Activated CD4-positive, CD25-positive, alpha-beta regulatory T cell (primary cell): ENCODE data around the gene BLVRB.
"Not testable (repeated sequence)": the region's sequence is repeated elsewhere in the genome, so short reads cannot be mapped to it uniquely, and the experiment has no call there.

Source experiments
- DNase-seq, 4 experiments: peaks; one replicate each; lab custom pipeline; 2025; lab: John Stamatoyannopoulos, UW

The BLVRB gene

DNA sequence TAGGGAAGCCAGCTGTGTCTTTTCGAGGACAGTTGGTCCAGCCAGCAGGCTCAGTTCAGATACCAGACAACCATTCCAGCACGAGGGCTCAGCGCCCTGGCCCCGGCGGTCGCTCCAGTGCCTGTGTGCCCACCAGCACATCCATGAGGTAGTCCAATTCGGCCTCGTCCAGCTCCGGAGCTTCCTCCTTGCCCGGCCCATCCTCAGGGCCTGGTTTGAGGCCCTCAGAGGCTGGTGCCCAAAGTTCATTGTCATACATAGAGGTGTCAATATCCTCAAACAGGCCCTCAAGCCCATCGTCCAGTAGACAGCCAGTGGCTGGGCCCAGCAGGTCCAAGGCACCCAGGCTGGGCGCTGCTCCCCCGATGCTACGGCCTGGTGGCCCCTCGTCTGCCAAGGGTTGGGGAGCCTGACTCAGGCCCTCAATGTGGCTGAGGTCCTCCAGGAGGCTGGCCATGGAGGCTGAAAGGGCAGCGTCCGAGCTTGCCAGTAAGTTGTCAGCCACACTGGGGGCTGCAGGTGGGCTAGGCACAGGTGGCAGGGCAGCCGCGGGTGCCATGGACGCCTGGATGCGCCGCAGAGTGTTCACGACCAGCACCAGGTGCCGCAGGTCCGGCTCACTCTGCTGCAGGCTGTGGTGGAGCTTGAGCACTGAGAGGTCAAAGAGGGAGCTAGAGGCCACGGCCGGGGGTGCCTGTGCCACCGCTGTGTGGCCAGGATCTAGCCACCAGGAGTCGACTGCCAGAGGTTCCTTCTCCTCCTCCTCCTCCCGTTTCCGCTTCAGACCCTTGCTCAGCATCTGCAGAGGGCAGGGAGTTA lies 42.6 kb downstream of the BLVRB start:
- no peak for DNase-seq

DNA sequence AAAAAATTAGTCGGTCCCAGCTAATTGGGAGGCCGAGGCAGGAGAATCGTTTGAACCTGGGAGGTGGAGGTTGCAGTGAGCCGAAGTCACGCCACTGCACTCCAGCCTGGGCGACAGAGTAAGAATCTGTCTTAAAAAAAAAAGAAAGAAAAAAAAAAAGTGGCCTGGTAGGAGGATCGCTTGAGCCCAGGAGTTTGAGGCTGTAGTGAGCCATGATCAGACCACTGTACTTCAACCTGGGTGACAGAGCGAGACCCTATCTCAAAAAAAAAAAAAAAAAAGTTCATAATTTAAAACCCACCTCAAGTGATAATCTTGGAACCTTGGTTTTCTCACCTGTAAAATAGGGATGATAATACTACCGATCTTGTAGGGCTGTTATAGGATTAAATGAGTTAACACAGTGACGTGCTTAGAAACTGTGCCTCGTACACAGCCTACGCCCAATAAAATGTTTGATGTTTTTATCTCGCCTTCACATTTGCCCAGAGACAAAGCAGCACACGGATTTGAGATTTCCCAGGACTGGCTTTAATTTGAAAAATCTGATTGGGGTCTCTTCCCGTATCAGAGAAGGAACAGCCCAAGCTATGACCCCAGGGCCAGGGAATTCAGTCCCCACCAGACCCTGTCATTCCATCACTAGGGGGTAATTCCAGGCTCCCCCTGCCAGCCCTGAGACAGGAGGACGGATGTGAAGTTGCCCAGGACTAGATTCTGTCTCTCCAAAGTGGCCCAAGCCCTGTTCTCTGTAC lies 43.4 kb downstream of the BLVRB start:
- no peak for DNase-seq

DNA sequence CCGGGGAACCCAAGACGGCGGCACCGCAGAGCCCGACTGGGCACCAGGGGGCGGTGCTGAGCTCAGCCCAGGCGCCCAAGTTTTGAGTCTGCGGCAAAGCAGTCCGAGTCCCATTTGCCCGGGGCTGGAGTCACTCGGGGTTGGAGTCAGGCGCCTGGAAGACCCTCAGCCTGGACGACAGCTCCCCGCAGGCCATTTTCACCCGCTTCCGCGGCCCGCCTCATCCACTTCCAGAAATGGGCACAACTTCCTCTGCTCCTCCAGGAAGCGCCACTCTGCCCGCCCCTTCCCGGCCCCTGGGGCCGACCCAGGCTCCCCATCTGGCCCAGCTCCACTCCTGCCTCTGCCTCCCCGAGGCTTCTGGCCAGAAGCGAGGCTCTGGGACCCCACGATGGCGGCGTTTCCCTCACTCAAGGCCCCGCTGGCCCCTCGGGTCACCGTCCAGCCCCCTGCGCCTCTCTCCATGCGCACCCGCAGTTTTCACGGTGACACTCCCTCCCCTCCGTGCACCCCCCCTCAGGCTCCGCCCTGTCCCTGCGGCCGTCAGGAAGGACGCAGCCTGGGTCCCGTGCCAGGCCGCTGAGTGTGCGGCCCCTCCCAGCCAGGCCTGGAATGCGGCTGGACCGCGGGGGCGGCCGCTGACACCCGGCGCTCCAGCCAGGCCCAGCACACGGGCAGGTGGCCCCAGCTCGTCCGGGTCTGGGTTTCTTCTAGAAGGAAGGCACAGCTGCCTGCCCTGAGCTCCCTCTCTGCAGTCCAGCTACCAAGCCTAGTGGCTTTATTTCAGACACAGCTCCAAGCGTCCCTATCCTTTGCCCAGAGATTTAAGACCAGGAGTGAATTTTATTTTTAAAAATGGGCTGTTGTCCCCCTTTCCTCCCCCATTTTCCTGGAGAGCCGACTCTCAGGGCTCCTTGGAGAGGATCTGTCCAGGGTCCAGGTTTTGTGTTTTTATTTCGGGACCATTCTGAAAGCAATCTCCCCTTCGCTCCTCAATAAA lies 44.5 kb downstream of the BLVRB start:
- DNase-seq = peak; percentile 51 to 68 (median 66)

DNA sequence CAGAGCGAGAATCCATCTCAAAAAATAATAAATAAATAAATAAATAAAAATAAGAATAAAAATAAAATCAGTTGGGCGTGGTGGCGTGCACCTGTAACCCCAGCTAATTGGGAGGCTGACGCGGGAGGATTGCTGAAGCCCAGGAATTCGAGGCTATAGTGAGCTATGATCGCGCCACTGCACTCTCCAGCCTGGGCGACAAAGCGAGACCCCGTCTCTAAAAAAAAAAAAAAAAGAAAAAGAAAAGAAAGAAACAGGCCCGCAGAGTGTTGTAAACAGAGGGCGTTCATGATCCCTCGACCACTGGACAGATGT lies 45.1 kb downstream of the BLVRB start:
- DNase-seq = no peak

DNA sequence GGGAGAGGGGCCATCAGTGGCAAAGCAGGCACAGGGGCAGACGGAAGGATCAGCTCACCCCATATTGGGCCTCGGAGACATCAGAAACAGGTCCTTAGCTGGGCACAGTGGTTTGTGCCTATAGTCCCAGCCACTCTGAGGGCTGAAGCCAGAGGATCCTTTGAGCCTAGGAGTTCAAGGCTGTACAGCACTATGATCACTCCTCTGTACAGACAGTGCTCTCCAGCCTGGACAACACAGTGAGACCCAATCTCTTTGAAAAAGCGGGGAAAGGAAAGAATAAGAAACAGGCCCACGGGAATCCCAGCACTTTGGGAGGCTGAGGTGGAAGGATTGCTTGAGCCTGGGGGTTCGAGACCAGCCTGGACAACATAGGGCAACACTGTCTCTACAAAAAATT lies 45.8 kb downstream of the BLVRB start:
- no peak for DNase-seq

DNA sequence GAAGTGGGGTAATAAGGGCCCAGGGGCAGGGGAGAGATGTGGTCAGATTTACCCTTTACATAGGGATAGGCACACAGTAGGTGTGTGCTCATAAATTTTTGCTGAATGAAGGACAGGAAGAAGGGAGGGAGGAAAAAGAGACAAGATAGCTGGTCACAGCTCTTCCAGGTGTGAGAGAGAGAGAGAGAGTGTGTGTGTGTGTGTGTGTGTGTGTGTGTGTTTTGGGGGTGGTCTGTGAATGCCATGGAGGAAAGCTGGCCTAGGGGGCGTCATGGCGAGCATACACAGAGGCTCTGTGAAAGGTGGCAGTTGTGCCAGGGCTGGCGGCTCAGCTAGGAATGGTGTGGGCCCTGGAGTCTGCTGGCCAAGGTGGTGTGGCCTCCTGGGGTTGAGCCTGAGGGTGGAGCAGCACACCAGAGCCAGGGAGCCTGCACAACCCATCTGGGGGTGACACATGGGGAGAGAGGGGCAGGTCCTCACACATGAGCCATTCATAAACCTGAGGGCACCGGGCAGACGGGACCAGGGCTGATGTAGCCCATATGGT lies 46.4 kb downstream of the BLVRB start:
- DNase-seq = no peak

DNA sequence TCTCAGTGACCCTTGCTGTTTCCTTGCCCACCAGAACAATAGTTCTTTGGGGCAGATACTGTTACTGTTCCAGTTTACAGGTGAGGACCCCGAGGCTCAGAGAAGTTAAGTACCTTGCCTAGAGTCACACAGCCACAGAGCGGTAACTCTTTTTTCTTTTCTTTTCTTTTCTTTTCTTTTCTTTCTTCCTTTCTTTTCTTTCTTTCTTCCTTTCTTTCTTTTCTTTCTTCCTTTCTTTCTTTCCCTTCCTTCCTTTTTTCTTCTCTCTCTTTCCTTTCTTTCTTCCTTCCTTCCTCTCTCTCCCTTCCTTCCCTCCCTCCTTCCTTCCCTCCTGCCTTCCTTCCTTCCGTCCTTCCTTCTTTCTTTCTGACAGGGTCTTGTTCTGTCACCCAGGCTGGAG lies 47.5 kb downstream of the BLVRB start:
- DNase-seq = no peak

DNA sequence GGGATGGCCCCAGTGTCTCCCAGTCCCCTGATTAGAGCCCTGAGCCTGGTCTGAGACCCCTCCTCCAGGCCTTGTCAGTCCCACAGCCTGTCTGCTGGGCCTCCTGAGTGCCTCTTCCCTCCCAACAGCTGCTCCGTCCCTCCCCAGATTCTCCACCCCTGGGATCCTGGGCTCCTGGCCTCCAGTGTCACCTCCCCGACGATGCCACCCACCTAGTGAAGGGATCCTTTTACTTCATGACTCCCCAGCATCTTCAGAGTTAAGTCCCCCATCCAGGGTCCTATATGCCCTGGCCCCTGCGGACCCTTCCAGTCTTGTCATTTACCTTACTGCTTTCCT lies 47.9 kb downstream of the BLVRB start:
- no peak for DNase-seq

DNA sequence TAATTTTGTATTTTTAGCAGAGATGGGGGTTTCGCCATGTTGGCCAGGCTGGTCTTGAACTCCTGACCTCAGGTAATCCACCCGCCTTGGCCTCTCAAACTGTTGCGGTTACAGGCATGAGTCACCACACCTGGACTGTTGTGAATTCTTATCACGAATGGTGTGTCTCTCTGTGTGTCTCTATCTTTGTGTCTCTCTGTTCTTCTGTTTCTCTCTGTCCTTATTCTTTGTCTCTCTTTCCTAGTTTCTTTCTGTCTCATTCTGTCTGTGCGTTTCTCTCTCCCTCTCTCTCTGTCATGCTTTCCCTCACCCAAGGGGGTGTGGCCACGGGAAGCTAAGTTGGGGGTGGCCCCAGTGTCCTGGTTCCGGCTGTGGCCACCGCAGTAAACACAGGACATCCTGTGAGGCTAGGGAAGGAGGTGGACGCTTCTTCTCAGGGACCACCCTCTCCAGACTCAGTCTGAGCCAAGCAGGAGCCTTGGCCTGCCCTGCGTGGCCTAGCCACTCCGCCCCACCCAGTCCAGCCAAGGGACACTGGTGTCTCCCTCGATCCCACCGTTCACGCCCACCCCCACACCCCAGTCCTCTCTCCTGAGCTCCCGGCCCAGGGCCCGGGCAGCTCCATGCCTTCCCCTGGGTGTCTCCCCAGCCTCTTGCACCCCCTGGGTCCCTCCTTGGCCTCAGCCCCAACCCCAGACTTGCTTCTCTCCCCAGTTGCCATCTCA lies 48.5 kb downstream of the BLVRB start:
- DNase-seq = no peak

DNA sequence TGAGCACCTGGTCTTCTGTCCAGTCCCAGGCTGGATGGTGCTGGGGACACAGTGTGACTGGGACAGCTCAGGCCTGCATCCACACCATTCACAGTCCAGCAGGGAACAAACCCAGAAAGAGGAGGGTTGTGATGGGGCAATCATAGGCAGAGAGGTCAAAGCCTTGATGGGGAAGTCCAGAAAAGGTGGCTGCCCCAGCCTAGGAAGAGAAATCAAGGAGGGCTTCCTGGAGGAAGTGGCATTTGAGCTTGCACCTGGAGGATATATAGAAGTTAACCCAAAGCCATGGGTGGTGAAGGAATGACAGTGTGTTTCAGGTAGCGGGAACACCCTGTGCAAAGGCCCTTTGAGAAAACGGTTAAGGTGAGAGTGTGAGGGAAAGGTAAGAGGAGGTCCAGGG lies 49.8 kb downstream of the BLVRB start:
- no peak for DNase-seq

DNA sequence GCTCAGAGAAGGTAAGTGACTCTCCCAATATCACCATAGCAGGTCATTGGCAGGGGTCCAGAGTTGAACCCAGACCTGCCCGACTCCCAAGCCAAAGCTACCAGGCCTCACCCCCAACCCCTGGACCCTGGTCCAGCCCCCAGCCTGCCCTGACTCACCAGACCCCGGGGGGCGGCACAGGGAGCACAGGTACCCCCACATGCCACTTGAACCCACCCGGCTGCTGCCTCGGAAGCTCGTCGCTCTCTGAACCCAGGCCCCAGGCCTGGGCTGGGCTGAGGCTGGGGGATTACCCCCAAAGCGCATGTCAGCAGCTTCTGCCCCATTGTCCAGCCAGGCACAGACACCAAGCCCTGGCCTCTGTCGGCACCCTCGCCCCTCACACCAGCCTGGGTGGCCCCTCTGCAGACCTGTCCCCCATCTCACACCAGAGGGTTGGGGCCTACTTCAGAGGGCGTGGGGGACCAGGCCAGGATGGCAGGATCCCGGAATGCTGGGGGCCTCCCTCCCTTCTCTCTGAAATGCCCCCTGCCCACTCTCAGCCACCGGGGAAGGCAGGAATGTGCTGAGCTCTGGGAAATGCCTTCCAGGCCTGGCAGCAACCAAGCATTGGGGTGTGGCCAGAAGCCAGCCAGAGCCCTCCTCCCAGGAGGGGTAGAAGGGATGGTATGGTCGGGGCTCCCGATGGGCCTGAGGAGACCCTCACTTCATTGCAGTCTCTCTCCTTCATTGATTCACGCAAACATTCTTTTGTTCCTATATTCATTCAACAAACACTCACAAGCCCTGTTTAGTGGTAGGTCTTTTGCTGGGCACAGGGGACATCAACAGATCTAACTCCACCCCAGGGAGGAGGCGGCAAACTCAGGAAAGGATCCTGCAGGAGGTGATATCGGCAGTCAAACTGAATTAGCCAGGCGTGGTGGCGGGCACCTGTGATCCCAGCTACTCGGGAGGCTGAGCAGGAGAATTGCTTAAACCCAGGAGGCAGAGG lies 50.7 kb downstream of the BLVRB start:
- no peak for DNase-seq

DNA sequence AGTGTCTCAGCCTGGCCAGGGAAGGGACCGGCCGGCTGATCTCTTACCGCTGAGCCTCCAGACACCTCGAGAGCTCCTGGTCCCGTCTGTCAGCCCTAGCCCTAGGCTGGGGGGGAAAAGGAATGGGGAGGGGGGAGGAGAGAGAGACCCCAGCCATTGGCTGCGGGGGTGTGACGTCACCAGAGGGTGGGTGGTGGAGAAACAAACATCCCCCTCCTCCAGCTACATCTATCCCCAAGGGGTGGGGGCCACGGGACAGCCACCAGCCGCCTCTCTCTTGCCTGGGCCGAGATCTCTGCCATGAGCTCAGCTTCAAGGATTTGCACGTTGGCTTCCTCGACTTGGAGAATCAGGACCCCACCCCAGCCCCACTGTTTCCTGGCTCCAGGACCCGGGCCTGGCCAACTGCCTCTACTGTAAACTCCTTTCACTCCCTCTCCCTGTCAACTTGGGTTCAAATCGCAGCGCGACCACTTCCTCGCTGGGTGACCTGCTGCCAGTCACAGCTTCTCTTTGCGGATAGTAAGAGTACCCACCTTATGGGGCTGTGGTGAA lies 52.2 kb downstream of the BLVRB start, which contains the start of gene PRX:
Gene PRX, minus strand, starts transcription at position 88 of the 555 bp plus-strand sequence. CDS start 5,446 bp downstream, outside the sequence.
- DNase-seq = no peak

DNA sequence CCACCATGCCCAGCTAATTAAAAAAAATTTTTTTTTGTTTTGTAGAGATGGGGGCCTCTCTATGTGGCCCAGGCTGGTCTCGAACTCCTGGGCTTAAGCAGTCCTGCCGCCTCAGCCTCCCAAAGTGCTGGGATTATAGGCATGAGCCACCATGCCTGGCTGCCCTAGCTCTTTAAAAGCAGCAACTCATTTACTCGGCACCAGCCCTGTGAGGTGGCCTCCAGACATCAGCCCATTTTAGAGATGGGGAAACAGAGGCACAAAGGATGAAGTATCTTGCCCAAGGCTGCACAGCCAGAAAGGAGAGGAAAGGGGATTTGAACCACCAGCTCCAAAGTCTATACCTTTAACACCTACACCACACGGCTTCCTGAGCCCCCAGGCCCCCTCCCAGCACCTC lies 52.7 kb downstream of the BLVRB start:
- no peak for DNase-seq

DNA sequence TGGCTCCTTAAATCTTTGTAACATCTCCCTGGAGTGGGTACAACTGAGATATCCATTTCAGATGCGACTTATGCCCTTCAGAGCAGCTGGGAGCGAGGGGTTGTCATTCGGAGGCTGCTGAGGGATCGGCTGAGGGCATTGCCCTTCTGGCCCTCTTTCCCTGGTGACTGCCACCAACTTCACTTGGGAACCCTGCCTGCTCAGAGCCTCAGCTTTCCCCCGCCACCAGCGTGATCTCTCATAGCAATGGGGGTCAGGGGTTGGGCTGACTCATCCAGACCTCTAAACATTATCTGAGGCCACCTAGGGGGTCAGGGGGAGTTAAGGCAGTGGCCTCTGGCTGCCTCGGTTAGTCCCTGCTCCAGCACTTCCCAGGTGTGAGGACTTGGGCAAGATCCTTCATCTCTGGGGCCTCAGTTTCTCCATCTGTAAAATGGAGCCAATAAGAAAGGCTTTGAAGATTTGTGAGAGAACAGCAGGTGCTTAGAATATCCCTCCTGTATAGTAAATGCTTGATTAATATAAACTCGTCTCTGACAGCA lies 53.5 kb downstream of the BLVRB start:
- DNase-seq = no peak

DNA sequence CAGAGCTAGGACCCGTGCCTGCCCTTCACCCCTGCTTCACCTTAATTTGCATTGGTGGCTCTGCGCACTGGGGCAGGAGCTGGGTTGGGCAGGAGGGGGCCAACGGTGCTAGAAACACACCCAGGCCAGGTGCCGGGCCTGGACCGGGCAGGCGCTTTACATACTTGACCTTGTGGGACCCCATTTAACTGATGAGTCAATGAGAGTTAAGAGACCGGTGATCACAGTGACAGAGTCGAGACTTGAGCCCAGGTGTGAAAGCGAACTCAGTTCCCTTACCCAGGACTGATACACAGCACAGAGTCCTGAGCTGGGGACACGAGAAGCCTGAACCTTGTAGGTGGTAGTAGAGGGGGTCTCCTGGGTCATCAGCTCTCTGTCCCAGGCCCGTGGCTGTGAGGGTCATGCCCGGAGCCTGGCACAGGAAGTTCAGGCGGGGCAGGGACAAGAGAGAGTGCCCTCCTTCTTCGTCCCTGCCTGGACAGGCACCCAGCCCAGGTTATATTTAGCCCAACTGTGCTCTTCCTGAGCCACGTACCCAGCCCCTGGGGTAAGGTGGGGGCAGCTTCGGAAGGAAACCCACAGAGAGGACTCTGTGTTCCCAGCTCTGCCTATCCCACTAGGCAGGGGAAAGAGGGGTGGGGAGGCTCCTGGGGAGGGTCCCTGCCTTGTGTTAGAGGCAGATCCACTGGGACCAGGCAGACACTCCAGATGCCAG lies 54.3 kb downstream of the BLVRB start:
- DNase-seq = no peak

DNA sequence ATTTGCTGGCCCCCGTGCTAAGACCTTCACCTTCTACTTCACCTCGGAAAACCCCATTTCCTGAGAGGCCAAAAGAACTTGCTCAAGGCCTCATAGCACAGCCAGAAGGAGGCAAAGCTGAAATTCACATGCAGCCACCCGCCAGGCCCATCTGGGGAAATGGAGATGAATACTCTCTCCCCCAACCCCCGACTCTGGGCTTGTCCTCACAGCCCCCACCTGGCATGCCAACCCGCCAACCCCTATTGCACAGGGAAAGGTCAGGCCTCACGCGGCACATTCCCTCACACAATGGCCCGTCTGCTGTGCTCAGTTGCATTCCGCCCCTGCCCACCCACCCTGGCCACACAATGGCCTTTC lies 55.5 kb downstream of the BLVRB start:
- no peak for DNase-seq

DNA sequence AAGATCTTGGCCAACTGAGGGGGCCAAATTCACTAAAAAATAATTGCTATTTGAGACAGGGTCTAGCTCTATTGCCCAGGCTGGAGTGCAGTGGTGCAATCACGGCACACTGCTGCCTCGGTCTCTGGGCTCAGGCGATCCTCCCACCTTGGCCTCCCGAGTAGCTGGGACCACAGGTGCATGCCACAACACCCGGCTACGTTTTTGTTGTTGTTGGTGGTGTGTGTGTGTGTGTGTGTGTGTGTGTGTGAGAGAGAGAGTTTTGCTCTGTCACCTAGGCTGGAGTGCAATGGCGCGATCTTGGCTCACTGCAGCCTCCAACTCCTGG lies 57.0 kb downstream of the BLVRB start:
- DNase-seq = not testable (repeated sequence)

DNA sequence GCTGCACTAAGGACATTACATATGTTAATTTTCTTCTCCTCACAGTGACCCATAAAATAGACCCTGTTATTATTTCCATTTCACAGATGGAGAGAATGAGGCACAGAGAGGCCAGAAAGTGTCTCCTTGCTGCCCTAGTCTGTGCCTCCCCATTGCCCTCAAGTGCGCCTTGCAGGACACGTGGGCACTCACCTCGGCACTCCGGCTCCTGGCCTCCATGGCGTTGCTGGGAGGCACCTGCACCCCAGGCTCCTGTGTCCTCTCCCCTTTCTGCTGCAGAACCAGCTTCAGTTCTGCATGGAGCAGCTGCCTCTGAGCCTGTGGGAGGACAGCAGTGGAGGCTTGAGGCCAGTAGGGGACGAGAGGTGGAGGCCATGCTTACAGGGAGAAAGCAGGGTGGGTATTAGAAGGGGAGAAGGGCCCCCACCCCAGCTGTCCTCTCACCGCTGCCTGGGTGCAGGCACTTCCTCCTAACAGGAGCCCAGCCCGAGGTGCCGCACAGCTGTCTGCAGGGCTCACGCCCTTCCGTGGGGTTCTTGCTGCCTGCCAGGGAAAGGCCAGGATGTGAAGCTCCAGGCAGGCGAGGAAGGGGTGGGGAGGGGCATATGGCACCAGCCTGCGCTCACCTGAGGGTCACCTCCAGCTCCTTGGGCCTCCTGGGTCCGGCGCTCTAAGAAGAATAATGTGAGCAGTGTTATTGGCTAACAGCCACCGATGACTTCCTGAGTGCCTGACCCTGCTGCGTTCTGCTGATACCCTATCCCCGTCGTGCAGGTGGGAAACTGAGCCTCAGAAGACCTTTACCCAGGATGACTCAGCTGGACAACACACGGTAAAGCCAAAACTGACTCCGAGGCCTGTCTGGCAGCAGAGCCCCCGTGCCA lies 57.6 kb downstream of the BLVRB start:
- DNase-seq = no peak
